Measurements from ENCODE around the gene ZNF384. TPM values are rescaled to one million over a fixed set of nuclear protein-coding genes. Genes with fewer than 3 reads are reported as not detected.

The ZNF384 gene
- total RNA-seq, 1 donor from 2014 or later, result 164 TPM

- peaks cover 26% of the 10 kb centered on the region for H3K36me3 Mint-ChIP-seq (ENCODE audit: insufficient read depth)
- no peaks in the 10 kb centered on the region for H3K27me3 Mint-ChIP-seq
- H3K9me3 Mint-ChIP-seq (ENCODE audit: low read depth), result no peaks in the 10 kb centered on the region
- H3K4me1 Mint-ChIP-seq (ENCODE audit: low read depth), result peaks cover 2% of the 10 kb centered on the region
- no peak overlapping the region for H3K27ac Mint-ChIP-seq
- H3K4me3 Mint-ChIP-seq (ENCODE audit: low read depth), result no peak overlapping the region
- no peak for DNase-seq (ENCODE audit: low spot score, unreplicated experiment)
- TF ChIP-seq, protein P1, sequence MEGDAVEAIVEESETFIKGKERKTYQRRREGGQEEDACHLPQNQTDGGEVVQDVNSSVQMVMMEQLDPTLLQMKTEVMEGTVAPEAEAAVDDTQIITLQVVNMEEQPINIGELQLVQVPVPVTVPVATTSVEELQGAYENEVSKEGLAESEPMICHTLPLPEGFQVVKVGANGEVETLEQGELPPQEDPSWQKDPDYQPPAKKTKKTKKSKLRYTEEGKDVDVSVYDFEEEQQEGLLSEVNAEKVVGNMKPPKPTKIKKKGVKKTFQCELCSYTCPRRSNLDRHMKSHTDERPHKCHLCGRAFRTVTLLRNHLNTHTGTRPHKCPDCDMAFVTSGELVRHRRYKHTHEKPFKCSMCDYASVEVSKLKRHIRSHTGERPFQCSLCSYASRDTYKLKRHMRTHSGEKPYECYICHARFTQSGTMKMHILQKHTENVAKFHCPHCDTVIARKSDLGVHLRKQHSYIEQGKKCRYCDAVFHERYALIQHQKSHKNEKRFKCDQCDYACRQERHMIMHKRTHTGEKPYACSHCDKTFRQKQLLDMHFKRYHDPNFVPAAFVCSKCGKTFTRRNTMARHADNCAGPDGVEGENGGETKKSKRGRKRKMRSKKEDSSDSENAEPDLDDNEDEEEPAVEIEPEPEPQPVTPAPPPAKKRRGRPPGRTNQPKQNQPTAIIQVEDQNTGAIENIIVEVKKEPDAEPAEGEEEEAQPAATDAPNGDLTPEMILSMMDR (IDR thresholded peaks at IDR 0.05; ENCODE audit: unreplicated experiment), result no peak
These were observed 41.0 kb upstream of the ZNF384 start for GRCh38 chr12:6730169-6730568.

GRCh38 chr12:6729186-6729585 is 40.0 kb upstream of the ZNF384 start:
- TF ChIP-seq, protein P1 (IDR thresholded peaks at IDR 0.05; ENCODE audit: unreplicated experiment), result no peak
- Mint-ChIP-seq H3K4me3 (ENCODE audit: low read depth) (no peak overlapping the region), H3K4me1 (ENCODE audit: low read depth) (peaks cover 6% of the 10 kb centered on the region), H3K9me3 (ENCODE audit: low read depth) (no peaks in the 10 kb centered on the region), H3K36me3 (ENCODE audit: insufficient read depth) (peaks cover 26% of the 10 kb centered on the region), H3K27me3 (no peaks in the 10 kb centered on the region), H3K27ac (no peak overlapping the region)
- DNase-seq (ENCODE audit: low spot score, unreplicated experiment), result no peak

GRCh38 chr12:6725350-6725749 is 36.2 kb upstream of the ZNF384 start:
- Mint-ChIP-seq H3K27me3 (peaks cover 10% of the 10 kb centered on the region), H3K4me3 (ENCODE audit: low read depth) (peak overlapping the region; percentile 23), H3K27ac (no peak overlapping the region), H3K4me1 (ENCODE audit: low read depth) (peaks cover 11% of the 10 kb centered on the region), H3K9me3 (ENCODE audit: low read depth) (peaks cover 6% of the 10 kb centered on the region), H3K36me3 (ENCODE audit: insufficient read depth) (peaks cover 18% of the 10 kb centered on the region)
- no peak for DNase-seq (ENCODE audit: low spot score, unreplicated experiment)
- TF ChIP-seq, protein P1 (IDR thresholded peaks at IDR 0.05; ENCODE audit: unreplicated experiment), result no peak

DNA sequence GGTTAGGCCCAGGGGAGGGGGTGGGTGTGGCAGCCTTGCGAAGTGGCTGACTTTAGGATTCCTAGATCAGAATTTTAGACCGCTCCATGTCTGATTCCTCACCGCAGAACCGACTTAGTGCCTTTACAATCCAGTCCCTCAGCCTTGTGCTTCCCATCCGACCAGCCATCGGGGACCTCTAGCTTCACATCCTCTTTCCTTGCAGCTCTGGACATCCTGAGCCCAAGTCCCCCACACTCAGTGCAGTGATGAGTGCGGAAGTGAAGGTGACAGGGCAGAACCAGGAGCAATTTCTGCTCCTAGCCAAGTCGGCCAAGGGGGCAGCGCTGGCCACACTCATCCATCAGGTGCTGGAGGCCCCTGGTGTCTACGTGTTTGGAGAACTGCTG is 35.2 kb upstream of the ZNF384 start:
- Mint-ChIP-seq H3K9me3 (ENCODE audit: low read depth) (peaks cover 6% of the 10 kb centered on the region), H3K27ac (peak overlapping the region; percentile 97)
- TF ChIP-seq, protein P1 (IDR thresholded peaks at IDR 0.05; ENCODE audit: unreplicated experiment), result no peak

GRCh38 chr12:6723607-6724408 is 34.6 kb upstream of the ZNF384 start, which contains the start of gene COPS7A:
TSS of gene COPS7A (plus strand) at chr12:6724046. CDS start at chr12:6724657, 611 bp downstream.
- peaks cover 10% of the 10 kb centered on the region for H3K27me3 Mint-ChIP-seq
- H3K36me3 Mint-ChIP-seq (ENCODE audit: insufficient read depth), result peaks cover 9% of the 10 kb centered on the region
- peak within 1 kb of the TSS; percentile 86 for H3K4me3 Mint-ChIP-seq (ENCODE audit: low read depth)
- TF ChIP-seq, protein P1 (IDR thresholded peaks at IDR 0.05; ENCODE audit: unreplicated experiment), result no peak
- H3K4me1 Mint-ChIP-seq (ENCODE audit: low read depth), result peaks cover 11% of the 10 kb centered on the region
- H3K27ac Mint-ChIP-seq, result peak within 1 kb of the TSS; percentile 97
- DNase-seq (ENCODE audit: low spot score, unreplicated experiment), result peak; percentile 97
- H3K9me3 Mint-ChIP-seq (ENCODE audit: low read depth), result peaks cover 6% of the 10 kb centered on the region

More for the DNA sequence above, 35.2 kb upstream of the ZNF384 start:
- peaks cover 11% of the 10 kb centered on the region for H3K4me1 Mint-ChIP-seq (ENCODE audit: low read depth)
- H3K36me3 Mint-ChIP-seq (ENCODE audit: insufficient read depth), result peaks cover 10% of the 10 kb centered on the region
- peaks cover 10% of the 10 kb centered on the region for H3K27me3 Mint-ChIP-seq
- DNase-seq (ENCODE audit: low spot score, unreplicated experiment), result peak; percentile 23
- peak overlapping the region; percentile 86 for H3K4me3 Mint-ChIP-seq (ENCODE audit: low read depth)
